Epidermal melanocyte (primary cell): ENCODE results near the gene CRYBA2.

Experiments used
- DNase-seq: peaks from one replicate; pipeline ENCODE4 v3.0.0; 2011; ENCODE audit warnings: low spot score; ENCODE audit not compliant: insufficient read length

The CRYBA2 gene

GRCh38 chr2:219023045-219023605, 29.9 kb upstream of the CRYBA2 start:
- DNase-seq, result no peak

DNA sequence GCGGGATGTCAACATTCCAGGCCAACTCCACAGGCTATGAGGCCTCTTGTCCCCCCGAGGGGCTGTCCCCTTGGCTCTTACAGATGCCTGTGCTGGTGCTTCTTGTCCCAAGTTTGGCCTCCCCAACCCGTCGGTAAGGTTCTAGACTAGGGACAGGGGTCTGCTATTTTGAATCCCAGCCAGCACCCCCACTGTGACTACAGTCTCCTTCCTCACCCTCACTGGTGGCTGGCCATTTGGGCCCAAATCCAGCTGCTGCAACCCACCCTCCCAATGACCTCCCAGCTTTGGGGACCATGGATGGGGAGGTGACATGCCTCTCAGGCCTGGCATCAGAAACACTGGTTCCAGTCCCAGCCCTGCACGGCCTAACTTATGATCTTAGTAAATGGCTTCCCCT, 29.4 kb upstream of the CRYBA2 start:
- no peak for DNase-seq

DNA sequence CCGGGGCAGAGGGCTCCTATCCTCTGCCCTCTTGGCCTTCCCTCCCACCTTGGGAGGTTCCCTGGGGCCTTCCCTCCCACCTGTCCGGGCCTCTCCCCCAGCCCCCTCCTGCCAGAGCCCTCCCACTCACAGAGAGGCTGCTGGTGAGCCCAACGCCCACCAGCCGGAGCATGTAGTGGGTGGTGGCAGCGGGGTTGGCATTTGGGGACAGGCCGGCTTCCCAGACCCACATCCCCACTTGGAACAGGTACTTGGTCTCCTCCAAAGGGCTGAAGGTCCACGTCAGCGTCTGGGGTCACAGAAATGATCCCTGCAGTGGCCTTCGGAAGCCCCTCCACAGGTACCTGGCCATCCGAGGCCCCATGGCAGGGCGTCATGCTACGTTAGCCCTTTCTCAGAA, 28.8 kb upstream of the CRYBA2 start:
- no peak for DNase-seq

DNA sequence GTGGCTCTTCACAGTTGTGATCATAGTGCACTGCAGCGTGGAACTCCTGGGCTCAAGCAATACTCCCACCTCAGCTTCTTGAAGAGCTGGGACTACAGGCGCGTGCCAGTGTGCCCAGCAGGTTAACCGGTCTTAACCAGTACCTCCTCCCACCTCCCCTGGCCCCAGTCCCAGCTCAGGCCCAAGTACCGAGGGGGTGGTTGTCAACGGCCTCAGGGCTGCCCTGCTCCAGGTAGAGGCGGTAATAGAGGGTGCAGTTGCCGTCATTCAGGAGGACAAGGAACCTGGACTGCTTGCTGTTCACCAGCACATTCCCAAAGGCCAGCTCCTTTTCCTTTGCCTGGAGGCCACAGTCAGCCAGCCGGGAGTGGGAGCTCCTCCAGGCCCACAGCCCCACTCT, 28.4 kb upstream of the CRYBA2 start:
- DNase-seq, result no peak

- DNase-seq, result no peak
Measured at GRCh38 chr2:219020604-219021365, 27.6 kb upstream of the CRYBA2 start.

DNA sequence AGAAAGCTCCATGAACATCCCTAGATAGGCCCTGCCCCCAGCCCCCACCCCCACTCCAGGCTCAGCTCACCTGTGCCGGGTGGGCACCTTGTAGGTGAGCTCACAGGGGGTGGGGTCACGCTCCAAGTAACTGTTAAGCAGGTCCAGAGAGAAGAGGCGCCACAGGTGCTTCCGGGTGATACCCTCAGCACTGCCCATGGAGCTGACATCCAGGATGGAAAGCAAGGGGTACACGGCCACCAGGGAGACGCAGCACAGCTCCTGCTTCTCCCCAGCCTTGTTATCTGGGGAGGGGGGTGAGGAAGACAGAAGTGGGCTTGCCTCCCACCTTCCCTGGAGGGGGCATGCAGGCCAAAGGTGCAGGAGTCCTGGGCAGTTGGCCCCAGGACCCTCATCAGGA, 26.2 kb upstream of the CRYBA2 start:
- no peak for DNase-seq

DNA sequence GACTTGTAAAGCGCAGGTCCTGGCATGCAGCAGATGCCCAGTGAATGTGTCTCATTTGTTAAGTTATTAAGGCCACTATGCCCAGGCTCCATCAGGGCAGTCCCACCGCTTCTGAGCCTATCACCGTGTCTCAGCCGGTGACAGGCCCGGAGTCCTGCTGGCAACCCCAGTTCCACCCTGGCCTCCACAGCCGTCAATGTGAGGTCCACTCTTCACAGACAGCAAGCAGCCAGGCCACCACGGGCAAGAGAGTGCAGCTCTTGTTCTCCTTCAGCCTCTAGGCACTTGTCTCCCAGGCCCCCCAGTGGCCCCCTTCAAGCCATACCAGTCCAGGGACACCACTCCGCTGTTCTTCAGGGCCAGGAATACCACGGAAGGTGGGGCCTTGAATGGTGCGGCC, 25.5 kb upstream of the CRYBA2 start:
- no peak for DNase-seq

- DNase-seq, result no peak
Measured at GRCh38 chr2:219018286-219018685, 25.1 kb upstream of the CRYBA2 start.

- no peak for DNase-seq
Measured at GRCh38 chr2:219017201-219017931, 24.1 kb upstream of the CRYBA2 start.

GRCh38 chr2:219016721-219017120, 23.5 kb upstream of the CRYBA2 start:
- no peak for DNase-seq

DNA sequence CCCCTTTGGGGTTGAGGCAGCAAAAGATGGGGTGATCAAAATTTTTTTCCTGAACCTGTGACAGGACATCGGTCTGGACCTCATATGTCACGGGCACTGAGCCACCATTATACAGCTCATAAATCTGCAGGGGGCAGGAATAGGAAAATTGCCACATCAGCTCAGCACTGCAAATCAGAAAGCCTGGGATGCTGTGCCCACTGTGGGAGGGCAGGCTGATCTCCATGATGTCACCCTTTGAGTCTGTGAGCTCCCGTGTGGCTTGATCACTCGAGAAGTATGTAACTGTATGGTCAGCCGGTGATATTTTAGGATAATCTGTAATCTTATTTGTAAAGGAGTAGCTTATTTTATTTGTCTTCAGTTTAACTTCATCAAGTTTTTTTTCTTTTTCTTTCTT, 17.7 kb upstream of the CRYBA2 start:
- DNase-seq, result no peak

- no peak for DNase-seq
Measured at GRCh38 chr2:219010162-219010756, 17.0 kb upstream of the CRYBA2 start.

- DNase-seq, result no peak
Measured at GRCh38 chr2:219009294-219009693, 16.1 kb upstream of the CRYBA2 start.

- DNase-seq, result no peak
Measured at GRCh38 chr2:219003979-219004378, 10.8 kb upstream of the CRYBA2 start.

- no peak for DNase-seq
Measured at GRCh38 chr2:219003267-219003634, 10.0 kb upstream of the CRYBA2 start.

DNA sequence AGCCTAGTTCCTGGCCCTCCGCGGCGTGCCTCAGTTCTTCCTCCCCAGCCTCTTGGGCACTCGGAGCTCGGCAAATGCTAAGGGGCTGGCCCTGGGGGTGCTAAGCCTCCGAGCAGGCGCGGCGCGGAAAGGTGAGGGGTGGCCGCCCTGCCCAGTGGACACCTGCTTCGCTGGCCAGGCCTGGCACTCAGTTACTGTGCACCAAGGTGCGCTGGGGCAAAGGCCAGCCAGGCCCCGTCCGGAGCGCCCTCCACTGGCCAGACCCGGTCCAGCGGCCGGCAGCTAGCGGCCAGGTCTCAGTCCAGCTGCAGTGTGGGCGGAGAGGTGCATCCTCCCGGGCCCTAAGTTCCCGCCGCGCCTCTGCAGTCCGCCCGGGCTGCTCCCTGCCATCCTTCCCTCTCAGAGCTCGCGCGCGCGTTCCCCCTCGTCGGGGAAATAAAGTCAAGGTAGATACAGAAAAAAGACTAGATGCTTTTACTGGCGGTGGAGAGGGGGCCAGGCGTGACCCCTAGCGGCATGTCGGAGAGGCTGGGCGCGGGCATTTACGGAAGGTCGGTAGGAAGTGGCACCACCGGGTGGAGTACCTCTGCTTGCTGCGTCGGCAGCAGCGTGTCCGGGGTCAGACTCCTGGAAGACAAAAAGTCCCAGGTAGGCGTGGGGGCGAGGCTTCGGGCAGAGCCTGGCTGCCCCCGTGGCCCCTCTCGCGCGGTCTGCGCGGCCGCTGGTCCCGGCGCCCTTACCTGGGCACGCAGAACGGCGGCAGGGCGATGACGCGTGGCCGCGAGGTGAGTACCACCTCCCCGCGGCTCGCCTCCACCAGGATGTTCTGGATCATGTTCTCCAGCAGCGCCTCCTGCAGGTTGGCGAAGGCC, 9.4 kb upstream of the CRYBA2 start:
- no peak for DNase-seq

- no peak for DNase-seq
Measured at GRCh38 chr2:219001577-219002394, 8.6 kb upstream of the CRYBA2 start.

- DNase-seq, result no peak
Measured at GRCh38 chr2:219001100-219001576, 7.9 kb upstream of the CRYBA2 start.

GRCh38 chr2:219000569-219000960, 7.3 kb upstream of the CRYBA2 start:
- DNase-seq, result no peak

- no peak for DNase-seq
Measured at GRCh38 chr2:218999881-219000568, 6.8 kb upstream of the CRYBA2 start.
